H9 (cell line): Measurements from ENCODE around the gene NDUFA6. TPM values are rescaled to one million over a fixed set of nuclear protein-coding genes. Genes with fewer than 3 reads are reported as not detected.
"Not testable (repeated sequence)": the region's sequence is repeated elsewhere in the genome, so short reads cannot be mapped to it uniquely, and the experiment has no call there.

ENCODE experiments used
- DNase-seq: peaks from one replicate; pipeline ENCODE4 v3.0.0-alpha.2; 2017
- H2AFZ ChIP-seq: one replicate; pipeline ENCODE4 v1.6.1; 2013; ENCODE audit warnings: mild to moderate bottlenecking, low read length, control low read depth, moderate library complexity
- H2AK5ac ChIP-seq: 2 replicates; pipeline ENCODE4 v1.6.1; 2013; ENCODE audit warnings: low read length, control low read depth, mixed read lengths; ENCODE audit not compliant: insufficient read length
- H2BK120ac ChIP-seq: one replicate; pipeline ENCODE4 v1.6.1; 2013; ENCODE audit warnings: low read depth, mild to moderate bottlenecking, low read length, control low read depth, inconsistent platforms; ENCODE audit not compliant: poor library complexity, severe bottlenecking
- H2BK12ac ChIP-seq: 2 replicates; pipeline ENCODE4 v1.6.1; 2013; ENCODE audit warnings: low read length, control low read depth, mixed read lengths, low read depth; ENCODE audit not compliant: insufficient read length
- H2BK15ac ChIP-seq: 2 replicates; pipeline ENCODE4 v1.6.1; 2013; ENCODE audit warnings: low read depth, low read length, control low read depth
- H2BK20ac ChIP-seq: one replicate; pipeline ENCODE4 v1.6.1; 2013; ENCODE audit warnings: low read depth, mild to moderate bottlenecking, low read length, control low read depth, inconsistent platforms; ENCODE audit not compliant: poor library complexity, severe bottlenecking
- H2BK5ac ChIP-seq: 2 replicates; pipeline ENCODE4 v1.6.1; 2013; ENCODE audit warnings: low read length, control low read depth, mixed read lengths; ENCODE audit not compliant: insufficient read length
- H3K14ac ChIP-seq: 2 replicates; pipeline ENCODE4 v1.6.1; 2013; ENCODE audit warnings: low read length, control low read depth; ENCODE audit not compliant: insufficient read depth
- H3K18ac ChIP-seq: 2 replicates; pipeline ENCODE4 v1.6.1; 2013; ENCODE audit warnings: low read depth, mild to moderate bottlenecking, mixed read lengths, low read length, control low read depth; ENCODE audit not compliant: insufficient read length
- H3K23ac ChIP-seq: 2 replicates; pipeline ENCODE4 v1.6.1; 2013; ENCODE audit warnings: low read length, control low read depth, mixed read lengths, low read depth; ENCODE audit not compliant: insufficient read length
- H3K23me2 ChIP-seq: 2 replicates; pipeline ENCODE4 v1.6.1; 2013; ENCODE audit warnings: low read depth, mild to moderate bottlenecking, mixed read lengths, low read length, control low read depth; ENCODE audit not compliant: insufficient read length, poor library complexity, severe bottlenecking
- H3K27ac ChIP-seq: 2 replicates; pipeline ENCODE4 v1.5.1; 2013; ENCODE audit warnings: low read length, control low read depth, mixed read lengths, low read depth; ENCODE audit not compliant: insufficient read length
- H3K27me3 ChIP-seq: 2 replicates; pipeline ENCODE4 v1.6.1; 2013; ENCODE audit warnings: low read length, control low read depth, inconsistent platforms; ENCODE audit not compliant: insufficient read depth
- H3K4ac ChIP-seq: 2 replicates; pipeline ENCODE4 v1.6.1; 2013; ENCODE audit warnings: low read depth, mild to moderate bottlenecking, control low read depth, inconsistent platforms, low read length, moderate library complexity
- H3K4me1 ChIP-seq: 2 replicates; pipeline ENCODE4 v1.6.1; 2013; ENCODE audit warnings: low read length, control low read depth, inconsistent platforms; ENCODE audit not compliant: insufficient read depth
- H3K4me2 ChIP-seq: 2 replicates; pipeline ENCODE4 v1.6.1; 2013; ENCODE audit warnings: low read length, control low read depth, mixed read lengths; ENCODE audit not compliant: insufficient read length, insufficient read depth
- H3K56ac ChIP-seq: 2 replicates; pipeline ENCODE4 v1.6.1; 2013; ENCODE audit warnings: low read depth, mild to moderate bottlenecking, mixed read lengths, low read length, control low read depth; ENCODE audit not compliant: insufficient read length
- H3K79me1 ChIP-seq: 2 replicates; pipeline ENCODE4 v1.6.1; 2013; ENCODE audit warnings: low read depth, mild to moderate bottlenecking, moderate library complexity, low read length, control low read depth, inconsistent platforms; ENCODE audit not compliant: insufficient read depth, poor library complexity, severe bottlenecking
- H3K79me2 ChIP-seq: 2 replicates; pipeline ENCODE4 v1.6.1; 2013; ENCODE audit warnings: low read length, control low read depth, inconsistent platforms; ENCODE audit not compliant: insufficient read depth
- H3K9ac ChIP-seq: 2 replicates; pipeline ENCODE4 v1.6.1; 2013; ENCODE audit warnings: low read length, control low read depth, mixed read lengths; ENCODE audit not compliant: insufficient read length; ENCODE audit errors: extremely low read depth
- H3K9me3 ChIP-seq: one replicate; pipeline ENCODE4 v1.6.1; 2013; ENCODE audit warnings: low read depth, low read length, inconsistent platforms; ENCODE audit not compliant: control insufficient read depth
- H3T11ph ChIP-seq: one replicate; pipeline ENCODE4 v1.6.1; 2013; ENCODE audit warnings: mild to moderate bottlenecking, low read length, control low read depth, inconsistent platforms
- H4K20me1 ChIP-seq: one replicate; pipeline ENCODE4 v1.6.1; 2013; ENCODE audit not compliant: control insufficient read depth, insufficient read length, insufficient read depth
- H4K5ac ChIP-seq: 2 replicates; pipeline ENCODE4 v1.6.1; 2013; ENCODE audit warnings: low read depth, mild to moderate bottlenecking, mixed read lengths, low read length, control low read depth; ENCODE audit not compliant: insufficient read length
- H4K8ac ChIP-seq: replicated peaks from 2 replicates; pipeline ENCODE4 v1.6.1; 2013; ENCODE audit warnings: low read length, control low read depth, mixed read lengths, low read depth; ENCODE audit not compliant: insufficient read length
- H4K91ac ChIP-seq: 2 replicates; pipeline ENCODE4 v1.6.1; 2013; ENCODE audit warnings: low read depth, mild to moderate bottlenecking, moderate library complexity, mixed read lengths, low read length, control low read depth; ENCODE audit not compliant: insufficient read length
- H3K27ac Mint-ChIP-seq, 3 experiments: 2 replicates in 2 of 3; 3 replicates in 1 of 3; pipeline ENCODE4 v1.8.0; 2020 to 2021; ENCODE audit warnings: mixed read lengths in 3 of 3, mild to moderate bottlenecking in 1 of 3, moderate library complexity in 1 of 3
- H3K27me3 Mint-ChIP-seq: 2 replicates; pipeline ENCODE4 v1.8.0; 2021; ENCODE audit warnings: low read depth, mild to moderate bottlenecking, moderate library complexity, mixed read lengths
- H3K36me3 Mint-ChIP-seq, 3 experiments: 2 replicates in 2 of 3; 3 replicates in 1 of 3; pipeline ENCODE4 v1.8.0; 2020 to 2021; ENCODE audit warnings: low read depth in 3 of 3, mixed read lengths in 3 of 3; ENCODE audit not compliant: insufficient read depth in 1 of 3
- H3K4me1 Mint-ChIP-seq, 2 experiments: 2 replicates each; pipeline ENCODE4 v1.8.0; 2020; ENCODE audit warnings: mixed read lengths in 2 of 2
- H3K4me3 Mint-ChIP-seq, 2 experiments: 2 replicates in 1 of 2; 3 replicates in 1 of 2; pipeline ENCODE4 v1.8.0; 2020 to 2021; ENCODE audit warnings: mild to moderate bottlenecking in 2 of 2, mixed read lengths in 2 of 2, moderate library complexity in 1 of 2
- H3K9me3 Mint-ChIP-seq, 2 experiments: 2 replicates in 1 of 2; 3 replicates in 1 of 2; pipeline ENCODE4 v1.8.0; 2020; ENCODE audit warnings: mild to moderate bottlenecking in 2 of 2, mixed read lengths in 2 of 2, moderate library complexity in 1 of 2
- CTCF ChIP-seq: fragments of 200-600 bp; sonication (generic); conservative IDR thresholded peaks from 3 replicates; pipeline ENCODE4 v1.8.0; 2021; ENCODE audit warnings: antibody characterized with exemption, mild to moderate bottlenecking
- WGBS: extraction: QIAGEN DNeasy Blood & Tissue Kit; methylation state at CpG from one replicate; pipeline ENCODE4 v1.1.7; 2013; ENCODE audit warnings: missing lambda C conversion rate, low lambda C conversion rate, mixed read lengths; ENCODE audit not compliant: insufficient read length; ENCODE audit errors: extremely low coverage; 5-methylcytosine and 5-hydroxymethylcytosine counted together
- total RNA-seq: library from RNA; stranded (reverse); gene quantifications from 2 replicates; pipeline ENCODE4 v1.2.1, GENCODE V29; 2021

Gene NDUFA6
- total RNA-seq, 1 experiment from 2014 or later = 91.7 TPM

GRCh38 chr22:42138122-42138770 lies 47.7 kb upstream of the NDUFA6 start:
- Mint-ChIP-seq H3K9me3 (peaks cover 1 to 3% of the 10 kb centered on the region in 2 experiments; a peak in 2 of 5 replicates), H3K36me3 (peaks cover 8 to 25% (median 21%) of the 10 kb centered on the region in 3 experiments; a peak in 6 of 7 replicates), H3K4me3 (no peak overlapping the region), H3K27ac (no peak overlapping the region), H3K4me1 (no peaks in the 10 kb centered on the region), H3K27me3 (peaks cover 10% of the 10 kb centered on the region)
- Histone ChIP-seq H2AFZ (no peak overlapping the region), H3K56ac (no peak overlapping the region), H3K27ac (no peak overlapping the region), H4K8ac (no peak overlapping the region), H3K4me2 (no peak overlapping the region), H3T11ph (no peak overlapping the region), H3K14ac (no peak overlapping the region), H3K27me3 (no peaks in the 10 kb centered on the region), H2BK20ac (no peak overlapping the region), H3K18ac (no peak overlapping the region), H3K4ac (no peak overlapping the region), H4K91ac (no peak overlapping the region), H2AK5ac (no peak overlapping the region), H3K4me1 (no peaks in the 10 kb centered on the region), H2BK120ac (no peak overlapping the region), H3K9ac (no peak overlapping the region), H4K5ac (no peak overlapping the region), H2BK15ac (no peak overlapping the region), H2BK12ac (no peak overlapping the region), H2BK5ac (no peak overlapping the region), H4K20me1 (no peaks in the 10 kb centered on the region), H3K79me1 (no peaks in the 10 kb centered on the region), H3K9me3 (no peaks in the 10 kb centered on the region), H3K23me2 (no peaks in the 10 kb centered on the region), H3K23ac (no peak overlapping the region), H3K79me2 (no peaks in the 10 kb centered on the region)
- no CpG with 5 or more reads among the region's 31 CpGs for WGBS
- TF ChIP-seq CTCF = no peak
- DNase-seq = no peak

- H4K8ac ChIP-seq, H2BK5ac ChIP-seq, H3K23me2 ChIP-seq, H4K91ac ChIP-seq, H4K20me1 ChIP-seq, H3K4me1 ChIP-seq, H3K4me1 Mint-ChIP-seq, H2BK15ac ChIP-seq, H3K4ac ChIP-seq, H3K4me2 ChIP-seq, H3K23ac ChIP-seq, H3K79me1 ChIP-seq, H2BK12ac ChIP-seq, H3K9me3 ChIP-seq, H3K18ac ChIP-seq, DNase-seq, H3K9ac ChIP-seq, H3K27me3 ChIP-seq, H4K5ac ChIP-seq, H3K27ac ChIP-seq, H2AFZ ChIP-seq, H3K9me3 Mint-ChIP-seq, H3K27ac Mint-ChIP-seq, H3K14ac ChIP-seq, H3K4me3 Mint-ChIP-seq, H3T11ph ChIP-seq, H2AK5ac ChIP-seq, H3K79me2 ChIP-seq, H3K56ac ChIP-seq, H2BK120ac ChIP-seq, H2BK20ac ChIP-seq: not testable (repeated sequence)
- WGBS = no CpG with 5 or more reads among the region's 4 CpGs
- H3K27me3 Mint-ChIP-seq = peaks cover 24% of the 10 kb centered on the region
- peaks cover 11 to 24% (median 19%) of the 10 kb centered on the region in 3 experiments; a peak in 6 of 7 replicates for H3K36me3 Mint-ChIP-seq
Measured at GRCh38 chr22:42135688-42136087, 45.1 kb upstream of the NDUFA6 start.
